Heart left ventricle (tissue), 16 donors: ENCODE measurements around the gene RAB6A. TPM values are rescaled to one million over a fixed set of nuclear protein-coding genes. Genes with fewer than 3 reads are reported as not detected.
A peak's percentile ranks its signal among the peaks of the same experiment; 100 is the strongest.

Experiments used
- ATAC-seq, 4 donors: fragments of 200-7000 bp; cut with Tn5 transposase; one replicate each; pipeline ENCODE4 v1.9.1; 2020 to 2022; ENCODE audit warnings: moderate library complexity in 4 of 4, mild to moderate bottlenecking in 3 of 4, moderate number of reproducible peaks in 1 of 4
- DNase-seq, 5 donors: peaks; one replicate each; pipeline ENCODE4 v3.0.0-alpha.2; 2020
- H3K27ac ChIP-seq, 12 donors: fragments of 200-600 bp; sonication (generic) in 4 of 12; one replicate each; pipeline versions ENCODE4 v1.5.0 to v1.8.0; 2016 to 2022; ENCODE audit warnings: mild to moderate bottlenecking in 2 of 12
- H3K27me3 ChIP-seq, 9 donors: fragments of 200-600 bp; sonication (generic) in 2 of 9; one replicate each; pipeline versions ENCODE4 v1.5.1 to v1.8.0; 2016 to 2022; ENCODE audit warnings: mild to moderate bottlenecking in 3 of 9
- H3K36me3 ChIP-seq, 9 donors: fragments of 200-600 bp; sonication (generic) in 2 of 9; one replicate each; pipeline versions ENCODE4 v1.5.0 to v1.8.0; 2018 to 2022; ENCODE audit warnings: mild to moderate bottlenecking in 2 of 9
- H3K4me1 ChIP-seq, 12 donors: fragments of 200-600 bp; sonication (generic) in 4 of 12; one replicate each; pipeline versions ENCODE4 v1.5.0 to v1.8.0; 2016 to 2022; ENCODE audit warnings: mild to moderate bottlenecking in 3 of 12
- H3K4me3 ChIP-seq, 12 donors: fragments of 200-600 bp; sonication (generic) in 4 of 12; one replicate each; pipeline versions ENCODE4 v1.5.0 to v1.8.0; 2017 to 2022; ENCODE audit warnings: mild to moderate bottlenecking in 9 of 12, moderate library complexity in 4 of 12
- H3K9me3 ChIP-seq, 12 donors: fragments of 200-600 bp; sonication (generic) in 4 of 12; one replicate each; pipeline versions ENCODE4 v1.5.0 to v1.8.0; 2016 to 2022; ENCODE audit warnings: mild to moderate bottlenecking in 1 of 12
- CTCF ChIP-seq, 12 donors: fragments of 200-600 bp; sonication (generic) in 4 of 12; IDR thresholded peaks; one replicate each; pipeline versions ENCODE4 v1.5.0 to v1.8.0; 2018 to 2022; ENCODE audit warnings: antibody characterized with exemption in 12 of 12, mild to moderate bottlenecking in 5 of 12
- POLR2A ChIP-seq, 2 donors: fragments of 450-650 bp; IDR thresholded peaks; one replicate each; pipeline ENCODE4 v1.6.1; 2017; ENCODE audit warnings: antibody characterized with exemption in 2 of 2, mild to moderate bottlenecking in 2 of 2, moderate library complexity in 2 of 2
- WGBS, 4 donors: extraction: QIAGEN DNeasy Blood & Tissue Kit in 2 of 4; methylation state at CpG; one replicate each; pipeline versions ENCODE4 v1.1.5 to v1.1.7; 2013 to 2018; 5-methylcytosine and 5-hydroxymethylcytosine counted together
- intact Hi-C, 10 donors: fragments of 100-400 bp; cut with DNase I; formaldehyde crosslinking; loops; one replicate each; pipeline versions ENCODE4 v1.11.1 to v1.14.2; 2022
- polyA plus RNA-seq, 2 donors: library from polyadenylated mRNA; stranded (reverse); fragments of 200-250 nt; gene quantifications; one replicate each; pipeline ENCODE4 v1.2.3, GENCODE V29; 2013
- total RNA-seq, 9 donors: library from RNA; depleted of rRNA in 2 of 9; stranded (reverse); fragments of >200 nt in 2 of 9; fragmentation: NEBNext Ultra II Directional in 3 of 9; extraction: Animal tissue kit (Norgen Biotek cat#: 25700) in 3 of 9; gene quantifications; one replicate each; pipeline versions ENCODE4 v1.1.0 to v1.2.4, GENCODE V29; 2016 to 2023
- donor health status: ischemic (EF 13 %, LVEDD 7.1; RV severe dilation, severe dysfunction).
- donor health status: healthy with polysubstance abuse.
- donor health status: DM: no; HTN: yes; CAD: no.
- donor health status: DM: no; HTN: no; CAD: no.
- donor health status: ischemic (EF 25% LVEDD 6.9; RV normal size, moderate dysfunction).
- donor health status: ischemic (EF 25% LVEDD 5.7; RV mildly dilated, moderate dysfunction).
- donor health status: healthy.
- donor health status: DM: yes; HTN: yes; CAD: no.
- donor health status: ischemic (EF 35%, LVEDD 5.7; RV mildly dilated, moderate dysfunction).
- donor health status: nonischemic (EF 11% LVEDD 7.7; RV severe dilation, severe dysfunction).
- donor health status: DM: yes; HTN: yes; CAD: no.
- donor health status: PGD.
- donor health status: ischemic (EF 29% LVEDD 5.4; RV normal size, mild dysfunction).
- donor health status: nonischemic (EF 23%, LVEDD 6.1; RV moderate dilation, normal function).

The RAB6A gene
- total and polyA plus RNA-seq, 11 donors = 41.7 to 143 (median 117) TPM

DNA sequence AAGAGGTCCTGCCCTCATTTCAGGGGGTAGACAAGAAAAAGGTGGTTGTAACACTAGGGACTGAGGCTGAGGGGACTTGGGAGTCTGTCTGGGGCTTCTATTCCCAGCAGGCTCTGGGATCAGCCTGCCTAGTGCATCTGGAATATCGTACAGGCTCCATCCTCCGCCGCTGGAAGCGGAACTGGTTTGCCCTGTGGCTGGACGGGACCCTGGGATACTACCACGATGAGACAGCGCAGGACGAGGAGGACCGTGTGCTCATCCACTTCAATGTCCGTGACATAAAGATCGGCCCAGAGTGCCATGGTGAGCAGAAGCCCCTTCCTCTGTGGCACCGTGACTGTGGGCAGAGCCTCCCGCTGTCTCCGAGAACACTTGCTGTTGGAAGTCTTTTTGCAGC lies 110.5 kb downstream of the RAB6A start:
- no peak overlapping the region for H3K27ac ChIP-seq
- TF ChIP-seq CTCF (IDR thresholded peaks at IDR 0.05) = no peak
- TF ChIP-seq POLR2A (IDR thresholded peaks at IDR 0.05) = no peak
- no peaks in the 10 kb centered on the region for H3K36me3 ChIP-seq
- no peaks in the 10 kb centered on the region for H3K27me3 ChIP-seq
- intact Hi-C loops = no loop called here
- no peak for DNase-seq
- ATAC-seq = no peak
- H3K9me3 ChIP-seq = no peaks in the 10 kb centered on the region
- 86 to 94% (median 93%) methylated on average over 14 of the region's 14 CpGs for WGBS, 4 donors
- H3K4me1 ChIP-seq = peaks cover 0 to 22% (median 9%) of the 10 kb centered on the region in 12 donors
- no peak overlapping the region for H3K4me3 ChIP-seq

- ATAC-seq (no peak), DNase-seq (no peak)
- peaks cover 0 to 11% (median 0%) of the 10 kb centered on the region in 9 donors for H3K27me3 ChIP-seq
- H3K27ac ChIP-seq = peak overlapping the region in 1 of 12 donors; percentile 25
- H3K36me3 ChIP-seq = no peaks in the 10 kb centered on the region
- 69 to 79% (median 74%) methylated on average over 9 of the region's 9 CpGs for WGBS, 4 donors
- peaks cover 0 to 24% (median 9%) of the 10 kb centered on the region in 12 donors for H3K4me1 ChIP-seq
- intact Hi-C loops = no loop called here
- no peak for TF ChIP-seq CTCF (IDR thresholded peaks at IDR 0.05)
- no peak for TF ChIP-seq POLR2A (IDR thresholded peaks at IDR 0.05)
- no peak overlapping the region for H3K4me3 ChIP-seq
- H3K9me3 ChIP-seq = no peaks in the 10 kb centered on the region
Observed at GRCh38 chr11:73649206-73649605, 111.7 kb downstream of the RAB6A start.

- no peak for TF ChIP-seq CTCF (IDR thresholded peaks at IDR 0.05)
- TF ChIP-seq POLR2A (IDR thresholded peaks at IDR 0.05) = no peak
- no peak for DNase-seq
- peak overlapping the region in 1 of 12 donors; percentile 25 for H3K27ac ChIP-seq
- no peaks in the 10 kb centered on the region for H3K36me3 ChIP-seq
- H3K27me3 ChIP-seq = peaks cover 0 to 11% (median 0%) of the 10 kb centered on the region in 9 donors
- H3K4me1 ChIP-seq = peaks cover 0 to 24% (median 7%) of the 10 kb centered on the region in 12 donors
- intact Hi-C loops = no loop called here
- no peak for ATAC-seq
- H3K9me3 ChIP-seq = no peaks in the 10 kb centered on the region
- H3K4me3 ChIP-seq = no peak overlapping the region
- 64 to 77% (median 65%) methylated on average over 5 to 8 of the region's 8 CpGs for WGBS, 4 donors
Observed at GRCh38 chr11:73648571-73649046, 112.3 kb downstream of the RAB6A start.

GRCh38 chr11:73648121-73648520 lies 112.8 kb downstream of the RAB6A start:
- H3K27ac ChIP-seq = peak overlapping the region in 1 of 12 donors; percentile 15
- ATAC-seq = no peak
- H3K4me1 ChIP-seq = peaks cover 0 to 24% (median 6%) of the 10 kb centered on the region in 12 donors
- peak overlapping the region in 4 of 12 donors; percentile 31 to 52 (median 40) for H3K4me3 ChIP-seq
- peaks cover 0 to 11% (median 0%) of the 10 kb centered on the region in 9 donors for H3K27me3 ChIP-seq
- H3K9me3 ChIP-seq = no peaks in the 10 kb centered on the region
- no peaks in the 10 kb centered on the region for H3K36me3 ChIP-seq
- no peak for TF ChIP-seq CTCF (IDR thresholded peaks at IDR 0.05)
- TF ChIP-seq POLR2A (IDR thresholded peaks at IDR 0.05) = no peak
- no peak for DNase-seq
- intact Hi-C loops = no loop called here
- 86 to 91% (median 88%) methylated on average over 9 of the region's 9 CpGs for WGBS, 4 donors
